ENCODE data around the gene AGXT.

AGXT gene

GRCh38 chr2:240894006-240894405 lies 25.4 kb downstream of the AGXT start:
- in situ Hi-C loops (cut with HindIII; ENCODE audit: low pct_ligation_motif_present, low pct_unique_long_range_greater_than_20kb, low sequenced_read_pairs), result no loop called here
- no peak for DNase-seq

GRCh38 chr2:240894836-240895558 lies 26.4 kb downstream of the AGXT start:
- no peak for DNase-seq
- in situ Hi-C loops (cut with HindIII; ENCODE audit: low pct_ligation_motif_present, low pct_unique_long_range_greater_than_20kb, low sequenced_read_pairs), result no loop called here

GRCh38 chr2:240895656-240896388 lies 27.2 kb downstream of the AGXT start, which contains the start of gene MAB21L4:
Gene MAB21L4 (minus strand): TSS chr2:240896156. CDS start chr2:240895997, 159 bp downstream.
- no peak for DNase-seq
- in situ Hi-C loops (cut with HindIII; ENCODE audit: low pct_ligation_motif_present, low pct_unique_long_range_greater_than_20kb, low sequenced_read_pairs), result no loop called here

GRCh38 chr2:240896394-240896793 lies 27.8 kb downstream of the AGXT start:
- DNase-seq, result no peak
- in situ Hi-C loops (cut with HindIII; ENCODE audit: low pct_ligation_motif_present, low pct_unique_long_range_greater_than_20kb, low sequenced_read_pairs), result no loop called here

GRCh38 chr2:240896871-240897692 lies 28.5 kb downstream of the AGXT start:
- in situ Hi-C loops (cut with HindIII; ENCODE audit: low pct_ligation_motif_present, low pct_unique_long_range_greater_than_20kb, low sequenced_read_pairs), result no loop called here
- DNase-seq, result no peak

GRCh38 chr2:240898108-240898730 lies 29.6 kb downstream of the AGXT start:
- no peak for DNase-seq
- in situ Hi-C loops (cut with HindIII; ENCODE audit: low pct_ligation_motif_present, low pct_unique_long_range_greater_than_20kb, low sequenced_read_pairs), result no loop called here

- no peak for DNase-seq
- in situ Hi-C loops (cut with HindIII; ENCODE audit: low pct_ligation_motif_present, low pct_unique_long_range_greater_than_20kb, low sequenced_read_pairs), result no loop called here
Measured at GRCh38 chr2:240898731-240899467, 30.3 kb downstream of the AGXT start.

GRCh38 chr2:240899468-240899865 lies 30.8 kb downstream of the AGXT start:
- in situ Hi-C loops (cut with HindIII; ENCODE audit: low pct_ligation_motif_present, low pct_unique_long_range_greater_than_20kb, low sequenced_read_pairs), result no loop called here

GRCh38 chr2:240900141-240900860 lies 31.7 kb downstream of the AGXT start:
- in situ Hi-C loops (cut with HindIII; ENCODE audit: low pct_ligation_motif_present, low pct_unique_long_range_greater_than_20kb, low sequenced_read_pairs), result no loop called here

More at GRCh38 chr2:240899468-240899865, 30.8 kb downstream of the AGXT start:
- no peak for DNase-seq

GRCh38 chr2:240901986-240902614 lies 33.5 kb downstream of the AGXT start:
- in situ Hi-C loops (cut with HindIII; ENCODE audit: low pct_ligation_motif_present, low pct_unique_long_range_greater_than_20kb, low sequenced_read_pairs), result no loop called here
- no peak for DNase-seq

More at GRCh38 chr2:240900141-240900860, 31.7 kb downstream of the AGXT start:
- no peak for DNase-seq

- no peak for DNase-seq
- in situ Hi-C loops (cut with HindIII; ENCODE audit: low pct_ligation_motif_present, low pct_unique_long_range_greater_than_20kb, low sequenced_read_pairs), result no loop called here
Measured at GRCh38 chr2:240902615-240903041, 34.0 kb downstream of the AGXT start.

- in situ Hi-C loops (cut with HindIII; ENCODE audit: low pct_ligation_motif_present, low pct_unique_long_range_greater_than_20kb, low sequenced_read_pairs), result no loop called here
Measured at GRCh38 chr2:240903191-240904060, 34.8 kb downstream of the AGXT start.

GRCh38 chr2:240904216-240905175 lies 35.9 kb downstream of the AGXT start:
- no peak for DNase-seq
- in situ Hi-C loops (cut with HindIII; ENCODE audit: low pct_ligation_motif_present, low pct_unique_long_range_greater_than_20kb, low sequenced_read_pairs), result no loop called here

More at GRCh38 chr2:240903191-240904060, 34.8 kb downstream of the AGXT start:
- no peak for DNase-seq

GRCh38 chr2:240905176-240905781 lies 36.7 kb downstream of the AGXT start:
- DNase-seq, result no peak
- in situ Hi-C loops (cut with HindIII; ENCODE audit: low pct_ligation_motif_present, low pct_unique_long_range_greater_than_20kb, low sequenced_read_pairs), result no loop called here

Data from ACHN (cell line).